NCI-H1436 (cell line): ENCODE results near the gene PLA2R1.
A peak's percentile ranks its signal among the peaks of the same experiment; 100 is the strongest.
"Not testable (repeated sequence)": the region's sequence is repeated elsewhere in the genome, so short reads cannot be mapped to it uniquely, and the experiment has no call there.

Experiments
- DNase-seq: peaks from one replicate; lab custom pipeline; 2025; lab: John Stamatoyannopoulos, UW

Gene PLA2R1

DNA sequence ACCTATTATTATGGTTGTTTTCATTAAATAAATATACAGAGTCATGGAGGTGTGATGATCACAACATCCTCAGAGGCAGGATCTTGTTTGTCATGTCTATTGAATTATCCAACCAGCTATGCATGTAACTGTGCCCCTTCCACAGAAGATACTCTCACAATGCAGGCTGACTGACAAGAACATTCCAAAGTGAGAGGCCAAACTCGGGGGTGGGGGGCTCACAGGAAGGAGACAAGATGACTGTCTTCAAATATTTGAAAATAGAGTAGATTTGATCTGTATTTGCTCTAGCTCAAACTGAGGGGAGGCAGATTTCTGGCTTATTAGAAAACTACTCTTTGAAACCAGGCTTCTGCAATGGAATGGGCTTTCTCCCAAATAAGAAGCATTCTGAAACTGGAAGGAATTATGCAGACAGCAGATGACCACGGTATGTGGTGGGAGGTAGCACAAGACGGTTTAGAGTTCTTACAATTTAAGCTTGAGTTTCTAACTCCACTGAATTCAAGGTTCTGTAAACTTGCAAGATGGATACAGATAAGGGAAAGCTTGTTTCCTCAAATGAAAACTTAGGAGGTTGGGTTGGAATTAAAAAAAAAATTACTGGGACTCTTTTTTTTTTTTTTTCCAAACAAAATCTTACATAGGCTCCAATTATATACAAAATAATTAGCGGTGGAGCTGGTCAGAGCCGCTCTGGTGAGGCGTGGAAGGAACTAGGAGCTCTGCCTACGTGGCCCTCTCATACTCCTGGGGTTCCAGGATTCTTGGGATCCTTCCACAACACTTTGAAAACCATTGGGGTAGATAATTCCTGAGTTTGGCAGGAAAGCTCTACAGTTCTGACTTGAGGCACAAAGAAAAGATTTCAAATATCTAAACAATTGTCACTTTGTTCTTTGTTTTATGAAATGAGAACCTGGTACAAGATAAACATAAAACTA is 79.3 kb downstream of the PLA2R1 start:
- DNase-seq: no peak

DNA sequence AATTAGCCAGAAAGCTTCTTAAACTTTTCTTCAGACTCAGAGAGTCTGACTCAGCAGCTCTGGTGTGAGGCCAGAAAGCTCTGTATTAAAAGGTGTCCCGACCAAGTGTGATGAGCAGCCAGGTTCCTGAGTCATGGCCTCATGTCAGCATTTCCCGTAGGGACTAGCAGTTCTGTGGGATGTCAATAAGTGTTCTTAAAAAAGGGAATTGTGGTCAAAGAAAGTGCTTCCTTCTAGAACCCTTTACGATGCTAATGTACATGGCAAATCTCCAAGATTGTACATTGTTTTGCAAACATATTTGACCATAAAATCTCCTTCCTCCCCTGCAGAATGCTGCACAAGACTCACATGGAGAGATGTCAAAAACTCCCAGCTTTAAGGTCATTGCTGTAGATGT is 80.1 kb downstream of the PLA2R1 start:
- DNase-seq: no peak

DNA sequence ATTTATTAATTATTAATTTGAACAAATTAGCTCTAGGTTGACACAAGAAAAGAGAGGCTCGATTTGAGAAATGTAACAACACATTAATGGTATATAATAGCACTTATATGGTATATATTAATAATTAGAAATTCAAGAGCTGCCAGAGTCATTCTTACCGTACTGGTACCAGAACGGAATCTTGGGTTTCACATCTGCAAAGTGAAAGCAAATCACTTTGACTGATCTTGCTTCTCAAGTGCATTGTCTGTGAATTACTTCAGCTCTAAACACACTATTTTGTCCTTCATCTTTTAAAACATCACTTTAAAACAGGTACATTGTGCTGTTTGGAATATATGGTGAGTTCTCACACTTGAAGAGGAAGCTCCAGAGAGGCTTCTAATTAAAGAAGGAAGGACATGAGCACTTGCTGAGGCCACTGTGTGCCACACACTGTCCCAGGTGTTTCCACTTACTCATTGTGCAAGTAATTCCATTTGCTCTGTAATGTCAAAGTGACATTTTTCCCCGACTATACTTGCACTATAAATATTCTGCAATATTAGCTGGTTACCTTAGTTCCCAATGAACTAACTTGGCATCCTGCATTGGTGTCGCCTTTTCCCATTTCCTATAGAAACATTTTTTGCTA is 85.8 kb downstream of the PLA2R1 start:
- DNase-seq: no peak

DNA sequence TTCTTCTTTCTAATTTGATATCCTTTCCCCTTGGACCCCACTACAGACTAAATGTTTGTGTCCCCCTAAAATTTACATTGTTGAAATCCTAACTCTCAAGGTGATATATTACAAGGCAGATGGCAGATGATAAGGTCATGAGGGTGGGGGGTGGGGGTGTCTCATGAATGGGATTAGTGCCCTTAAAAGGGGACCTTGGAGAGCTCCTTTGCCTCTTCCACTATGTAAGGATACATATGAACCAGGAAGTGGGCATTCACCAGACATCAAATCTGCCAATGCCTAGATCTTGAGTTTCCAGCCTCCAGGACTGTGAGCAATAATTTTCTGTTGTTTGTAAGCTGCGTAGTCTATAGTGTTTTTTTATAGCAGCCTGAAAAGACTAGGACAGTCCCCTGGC is 89.1 kb downstream of the PLA2R1 start:
- no peak for DNase-seq

DNA sequence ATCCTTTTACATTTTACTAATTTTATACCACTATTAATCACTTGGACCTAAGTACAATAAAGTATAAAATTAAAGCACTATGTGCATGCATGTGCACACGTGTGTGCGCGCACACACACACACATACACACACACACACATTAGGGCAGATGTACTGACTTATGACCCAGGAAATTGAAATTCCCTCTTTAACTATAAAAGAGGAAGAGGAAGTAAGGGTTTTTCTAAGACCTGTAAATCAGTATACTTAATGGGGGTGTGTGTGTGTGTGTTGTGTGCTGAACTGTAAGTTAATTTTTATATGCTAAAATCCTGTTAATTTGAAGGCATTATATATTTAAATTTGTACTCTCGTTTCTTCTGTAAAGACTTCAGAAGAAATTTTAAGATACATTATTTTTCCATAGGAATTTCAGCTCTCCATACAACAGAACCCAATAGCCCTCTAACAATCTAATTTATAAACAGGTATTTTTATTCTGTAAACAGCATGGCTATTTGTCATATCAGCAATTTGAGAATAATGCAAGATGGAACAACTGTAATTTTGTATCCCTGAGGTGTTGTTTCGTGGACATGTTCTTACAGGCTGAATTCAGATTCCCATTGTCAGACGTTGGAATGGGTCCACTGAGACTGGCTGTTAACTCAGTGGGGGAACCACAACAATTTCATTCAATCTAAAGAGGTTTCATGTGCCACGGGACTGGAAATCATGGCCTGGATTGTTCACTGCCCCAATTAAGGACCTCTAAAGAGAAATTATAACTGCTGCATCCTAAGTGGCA is 90.9 kb downstream of the PLA2R1 start:
- peak; percentile 86 for DNase-seq

DNA sequence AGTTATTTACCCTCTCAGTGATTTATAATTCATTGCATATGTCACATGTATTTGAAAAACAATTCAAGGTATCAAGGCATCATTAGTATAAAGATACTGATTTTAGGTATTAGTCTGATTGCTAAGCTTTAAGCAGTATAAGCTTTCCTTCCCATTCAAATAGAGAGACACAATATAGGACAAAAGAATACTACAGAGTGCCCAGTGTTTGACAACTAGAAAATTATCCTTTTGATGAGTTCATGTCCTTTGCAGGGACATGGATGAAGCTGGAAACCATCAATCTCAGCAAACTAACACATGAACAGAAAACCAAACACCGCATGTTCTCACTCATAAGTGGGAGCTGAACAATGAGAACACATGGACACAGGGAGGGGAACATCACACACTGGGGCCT is 91.9 kb downstream of the PLA2R1 start:
- not testable (repeated sequence) for DNase-seq

DNA sequence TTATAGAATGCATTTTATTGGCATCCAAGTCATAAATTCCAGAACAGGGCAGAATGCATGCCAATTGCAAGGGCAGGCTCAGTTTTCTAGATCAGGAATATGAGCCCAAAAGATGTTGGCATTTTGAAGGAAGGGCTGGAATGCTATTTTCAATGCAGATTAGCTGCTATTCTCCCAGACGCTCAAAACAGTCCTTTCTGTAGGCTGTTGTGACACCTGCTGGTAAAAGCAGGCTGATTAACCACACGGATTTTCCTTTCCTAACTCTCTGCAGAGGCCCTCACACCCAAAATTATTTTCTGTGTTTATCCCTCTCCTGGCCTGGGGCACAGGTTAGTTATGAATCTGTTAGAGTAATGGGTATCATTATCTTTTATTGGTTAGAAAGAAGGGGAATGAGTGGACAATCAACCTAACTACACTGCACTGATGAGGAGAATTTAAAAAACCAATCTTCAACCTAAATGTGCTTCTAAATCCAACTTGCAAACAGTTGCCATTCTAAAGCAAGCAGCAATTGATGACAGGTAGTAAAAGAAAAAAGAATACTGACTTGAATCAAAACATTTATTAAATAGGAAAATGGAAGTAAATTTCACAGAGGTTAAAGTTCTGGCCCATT is 94.0 kb downstream of the PLA2R1 start:
- peak; percentile 72 for DNase-seq

DNA sequence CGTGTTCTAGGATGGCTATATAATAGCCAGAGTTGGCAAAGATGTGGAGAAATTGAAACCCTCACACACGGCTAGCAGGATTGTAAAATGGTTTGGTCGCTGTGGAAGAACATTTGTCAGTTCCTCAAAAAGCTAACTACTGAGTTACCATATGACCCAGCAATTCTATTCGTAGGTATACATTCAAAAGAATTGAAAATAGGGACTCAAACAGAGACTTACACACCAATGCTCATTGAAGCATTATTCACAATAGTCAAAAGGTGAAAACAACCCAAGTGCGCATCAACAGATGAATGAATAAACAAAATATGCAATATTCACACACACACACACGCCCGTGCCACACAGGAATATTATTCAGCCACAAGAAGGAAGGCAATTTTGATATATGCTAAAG is 98.7 kb downstream of the PLA2R1 start:
- DNase-seq: no peak

DNA sequence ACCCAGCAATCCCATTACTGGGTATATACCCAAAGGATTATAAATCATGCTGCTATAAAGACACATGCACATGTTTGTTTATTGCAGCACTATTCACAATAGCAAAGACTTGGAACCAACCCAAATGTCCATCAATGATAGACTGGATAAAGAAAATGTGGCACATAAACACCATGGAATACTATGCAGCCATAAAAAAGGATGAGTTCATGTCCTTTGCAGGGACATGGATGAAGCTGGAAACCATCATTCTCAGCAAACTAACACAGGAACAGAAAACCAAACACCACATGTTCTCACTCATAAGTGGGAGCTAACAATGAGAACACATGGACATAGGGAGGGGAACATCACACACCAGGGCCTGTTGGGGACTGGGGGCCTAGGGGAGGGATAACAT is 99.9 kb downstream of the PLA2R1 start:
- not testable (repeated sequence) for DNase-seq

DNA sequence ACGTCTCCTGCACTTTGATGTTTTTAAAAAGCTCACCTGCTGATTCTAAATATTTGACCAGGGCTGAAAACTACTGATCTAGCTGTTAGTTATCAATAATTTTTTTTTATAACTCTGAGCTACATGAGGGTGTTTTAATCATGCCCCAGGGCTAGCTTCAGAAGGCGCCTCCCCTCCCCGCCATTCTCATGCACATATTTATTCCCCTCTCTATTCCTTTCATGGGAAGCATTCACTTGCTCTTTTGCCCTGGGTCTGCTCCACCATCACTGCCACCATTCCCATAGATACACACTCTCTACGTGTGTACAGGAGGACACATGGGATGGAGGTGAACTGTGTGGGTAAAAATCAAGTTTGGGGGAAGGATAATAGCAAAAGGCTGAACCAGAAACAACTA is 101.0 kb downstream of the PLA2R1 start:
- DNase-seq: no peak

DNA sequence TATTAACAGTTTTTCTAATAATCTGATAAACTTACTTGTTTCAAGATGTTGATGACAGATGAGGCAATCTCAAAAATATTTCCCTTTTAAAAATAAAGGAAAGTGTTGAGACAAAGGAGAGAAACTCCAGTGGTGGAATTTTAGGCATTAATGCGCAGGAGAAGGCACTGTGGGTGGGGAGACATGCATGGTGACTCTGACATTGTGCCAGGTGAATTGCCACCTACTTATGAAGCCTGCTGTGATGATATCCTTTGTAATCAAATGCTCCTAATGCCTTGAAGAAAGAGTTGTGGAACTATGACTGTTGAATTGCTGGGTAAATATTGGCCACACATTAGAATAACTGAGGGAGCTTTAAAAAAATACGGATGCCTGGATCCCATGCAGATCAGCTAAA is 101.4 kb downstream of the PLA2R1 start:
- DNase-seq: no peak

DNA sequence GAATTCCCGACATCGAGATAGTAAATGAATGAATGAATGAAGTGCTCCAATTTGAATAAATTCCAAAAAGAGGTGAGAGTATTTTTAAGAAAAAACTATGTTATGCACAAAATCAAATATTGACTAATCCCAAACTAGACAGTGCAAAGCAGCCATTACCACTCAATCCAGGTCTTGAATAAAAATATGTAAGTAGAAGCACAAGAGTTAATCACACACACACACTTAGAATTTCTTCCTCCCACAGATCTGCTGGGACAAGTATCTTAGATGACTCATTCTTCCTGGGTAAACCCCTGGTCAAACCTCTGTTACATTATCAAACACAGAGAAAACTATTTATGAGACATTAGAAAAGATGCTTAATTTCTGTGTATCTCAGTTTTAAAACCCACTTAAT is 102.0 kb downstream of the PLA2R1 start:
- DNase-seq: no peak

DNA sequence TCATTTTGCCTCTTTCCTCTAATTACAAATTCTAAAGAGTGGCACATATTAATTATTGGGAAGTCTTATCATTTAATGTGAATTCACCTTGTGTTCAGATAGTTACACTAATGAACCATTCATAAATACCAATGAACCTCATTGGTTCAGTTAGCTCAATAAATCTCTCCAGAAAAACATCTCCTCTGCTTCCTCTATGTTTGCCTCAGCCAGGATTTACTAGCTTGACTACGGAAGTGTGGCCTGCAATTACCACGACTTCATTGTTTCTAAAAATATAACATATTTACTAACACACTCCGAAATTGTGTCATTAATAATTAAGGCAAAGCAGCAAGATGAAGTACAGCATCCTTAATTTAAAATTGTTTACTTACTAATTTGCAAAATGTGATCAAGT is 103.3 kb downstream of the PLA2R1 start:
- DNase-seq: no peak

DNA sequence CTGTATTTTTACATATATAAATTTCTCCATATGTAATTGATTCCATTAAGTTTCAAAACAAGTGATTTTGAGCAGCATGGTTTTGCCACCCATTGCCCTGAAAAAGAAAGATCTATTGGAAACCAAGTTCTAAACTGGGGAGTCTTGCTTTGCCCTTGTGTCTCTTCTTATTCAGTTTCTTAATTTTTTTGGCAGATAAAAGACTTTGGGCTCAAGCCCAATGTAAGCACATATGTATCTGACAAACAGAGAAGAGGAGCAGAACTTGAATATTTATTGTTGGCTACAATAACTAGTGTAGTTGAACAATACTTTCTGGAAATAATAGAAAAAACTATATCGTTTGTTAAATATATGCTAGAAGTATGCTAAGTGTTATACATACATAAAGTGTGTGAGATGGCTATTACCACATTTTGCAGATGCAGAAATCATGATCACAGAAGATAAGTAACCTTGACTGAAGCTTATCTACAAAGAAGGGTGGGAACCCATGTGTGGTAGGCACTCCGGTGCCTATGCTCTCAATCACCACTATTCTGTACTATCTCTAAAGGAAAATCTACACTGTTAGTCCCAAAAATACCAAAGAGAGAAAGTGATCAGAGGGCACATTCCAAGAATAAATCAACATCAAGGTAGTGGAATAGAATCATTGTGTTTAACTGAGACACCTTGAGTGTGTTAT is 109.1 kb downstream of the PLA2R1 start:
- DNase-seq: no peak

DNA sequence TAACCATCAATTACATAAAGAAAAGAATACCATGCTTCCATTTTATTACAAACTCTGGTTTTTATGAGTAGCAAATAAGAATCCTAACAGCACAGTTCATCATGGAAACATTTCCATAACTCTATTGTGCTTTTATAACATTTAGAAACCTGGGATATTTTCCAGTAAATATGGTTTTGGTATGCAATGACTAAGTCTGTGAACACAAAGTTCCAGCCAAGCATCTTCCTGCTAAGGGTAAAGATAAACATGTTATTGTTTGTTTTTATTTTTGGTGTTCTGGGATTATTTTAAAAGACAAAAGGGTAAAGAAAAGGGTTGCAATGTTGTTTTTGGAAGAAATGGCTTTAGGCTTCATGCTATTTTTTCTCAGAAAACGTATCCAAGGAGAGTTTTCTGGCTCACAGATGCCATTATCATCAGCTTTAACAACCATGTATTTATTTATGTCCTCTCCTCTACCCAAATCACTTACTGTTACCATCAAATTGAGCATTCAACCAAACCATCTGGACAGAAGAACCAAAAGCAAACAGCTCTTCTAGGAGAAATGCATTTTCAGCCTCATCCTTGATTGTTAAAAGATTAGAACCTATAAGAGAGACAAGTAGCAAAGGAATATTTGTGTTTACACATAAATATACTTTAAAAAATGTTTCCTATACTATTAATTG is 116.0 kb downstream of the PLA2R1 start:
- peak; percentile 37 for DNase-seq

DNA sequence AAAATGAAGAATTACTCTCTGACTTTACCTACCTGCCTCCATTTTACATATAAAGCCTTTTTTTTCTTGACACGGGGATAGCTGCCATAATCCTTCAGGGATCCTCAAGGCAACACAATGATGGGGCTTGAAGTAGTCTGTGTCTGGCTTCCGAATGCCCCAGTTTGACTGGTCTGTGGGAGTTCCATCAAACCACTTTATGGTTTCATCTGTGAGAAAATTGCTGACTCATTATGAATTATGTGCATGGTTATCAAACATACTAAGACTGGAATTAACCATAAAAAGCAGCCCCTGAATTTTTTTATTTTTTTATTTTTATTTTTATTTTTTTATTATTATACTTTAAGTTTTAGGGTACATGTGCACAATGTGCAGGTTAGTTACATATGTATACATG is 117.5 kb downstream of the PLA2R1 start:
- DNase-seq: no peak

DNA sequence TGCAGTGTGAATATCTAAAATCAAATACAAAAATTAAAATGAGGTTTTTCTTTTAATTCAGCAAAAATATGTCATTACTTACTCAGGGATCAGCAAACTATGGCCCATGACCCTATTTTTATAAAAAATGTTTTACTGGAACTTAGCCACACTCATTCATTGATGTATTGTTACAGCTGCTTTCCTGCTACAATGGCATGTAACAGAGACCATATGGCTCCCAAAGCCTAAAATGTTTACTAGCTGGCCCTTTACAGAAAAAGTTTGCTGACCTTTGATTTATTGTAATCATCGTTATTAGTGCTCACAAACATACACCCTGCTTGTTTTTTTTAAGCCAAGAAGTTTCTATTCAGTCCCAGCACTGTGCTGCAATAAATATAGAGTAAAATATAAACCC is 120.3 kb downstream of the PLA2R1 start:
- DNase-seq: no peak

DNA sequence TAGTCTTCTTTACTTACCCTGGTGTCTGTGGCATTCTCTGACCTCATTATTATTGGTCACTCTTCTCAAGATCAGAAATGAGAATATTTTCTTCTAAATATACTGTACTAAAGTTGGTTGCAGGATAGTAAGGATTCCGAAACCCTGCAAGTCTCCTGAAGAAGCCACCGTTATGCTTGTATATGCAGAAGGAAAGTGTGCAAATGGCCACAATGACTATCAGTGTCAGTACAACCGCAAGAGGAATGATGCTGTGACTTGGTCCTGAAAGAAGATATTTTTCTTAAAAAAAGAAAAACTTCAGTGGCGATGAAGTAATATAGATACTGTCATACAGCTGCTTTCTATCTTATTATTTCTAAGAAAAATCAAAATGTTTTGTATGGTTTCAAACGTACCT is 120.7 kb downstream of the PLA2R1 start:
- DNase-seq: no peak

DNA sequence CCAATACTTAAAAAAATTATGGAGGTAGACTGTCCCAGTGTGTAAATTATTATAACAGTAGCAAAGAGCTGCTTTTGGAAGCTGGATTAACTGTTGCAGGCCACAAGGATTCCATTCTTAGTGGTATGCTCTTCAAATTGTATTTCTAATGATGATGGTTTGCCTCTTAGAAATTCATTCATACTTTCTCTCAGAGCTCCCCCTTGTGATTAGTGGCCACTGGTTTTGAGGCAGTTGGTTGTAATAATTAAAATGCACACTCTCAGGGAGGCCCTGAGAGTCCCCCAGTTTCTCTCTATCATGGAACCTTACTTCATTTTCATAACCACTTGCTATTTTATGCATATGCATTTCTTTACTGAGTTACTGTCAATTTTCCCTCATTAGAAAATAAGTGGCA is 122.5 kb downstream of the PLA2R1 start:
- DNase-seq: peak; percentile 4

DNA sequence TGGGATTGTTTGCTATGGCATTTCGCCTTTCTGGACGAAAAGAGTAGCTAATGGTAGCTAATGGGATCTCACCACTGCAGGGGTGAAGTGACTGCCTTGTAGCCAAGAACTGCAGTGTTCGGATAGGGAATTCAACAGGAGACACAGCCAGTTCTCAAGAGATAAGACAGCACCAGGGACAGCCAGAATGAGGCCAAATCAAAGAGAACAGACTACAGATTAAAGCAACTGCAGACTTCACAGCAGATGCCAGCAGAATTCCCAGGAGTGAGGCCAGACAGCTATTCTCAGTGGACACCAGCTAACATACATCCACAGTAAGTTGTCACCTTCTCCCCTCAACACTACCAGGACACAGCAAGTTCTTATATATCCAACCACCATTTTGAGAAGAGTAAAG is 124.0 kb downstream of the PLA2R1 start:
- no peak for DNase-seq

DNA sequence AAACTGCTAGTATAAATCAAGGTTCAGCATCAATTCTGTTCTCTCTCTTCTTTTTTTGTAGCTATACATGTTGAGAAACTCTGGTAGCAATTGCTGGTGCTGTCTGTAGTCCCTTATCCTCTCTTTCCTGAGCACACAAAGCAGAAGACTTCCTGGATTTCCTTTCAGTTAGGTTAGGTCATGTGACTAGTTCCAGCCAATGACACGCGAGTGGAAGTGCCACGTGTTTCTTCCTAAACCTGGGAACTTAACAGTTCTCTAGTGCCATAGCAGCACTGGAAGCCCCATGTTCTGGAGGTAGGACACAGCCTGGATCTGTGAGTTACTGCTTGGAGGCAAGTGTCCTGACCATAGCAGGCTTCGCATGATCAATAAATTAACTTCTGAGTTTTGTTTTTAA is 125.9 kb downstream of the PLA2R1 start:
- DNase-seq: no peak
